Prostate gland (tissue), 2 donors: ENCODE results near the gene SETD2. TPM values are rescaled to one million over a fixed set of nuclear protein-coding genes. Genes with fewer than 3 reads are reported as not detected.

Source experiments
- DNase-seq: peaks from one replicate; pipeline ENCODE4 v3.0.0-alpha.2; 2019; ENCODE audit warnings: low spot score
- H3K27ac ChIP-seq, 2 donors: fragments of 200-600 bp; sonication (generic); 2 replicates each; pipeline ENCODE4 v1.5.1; 2017 to 2019
- H3K27me3 ChIP-seq: fragments of 200-600 bp; sonication (generic); replicated peaks from 2 replicates; pipeline ENCODE4 v1.5.1; 2019; ENCODE audit not compliant: insufficient read depth
- H3K36me3 ChIP-seq, 2 donors: fragments of 200-600 bp; sonication (generic); 1 replicate in 1 of 2; 2 replicates in 1 of 2; pipeline versions ENCODE4 v1.5.1 to v1.8.1; 2017 to 2019
- H3K4me1 ChIP-seq: fragments of 200-600 bp; sonication (generic); replicated peaks from 2 replicates; pipeline ENCODE4 v1.5.1; 2019
- H3K4me3 ChIP-seq, 2 donors: fragments of 200-600 bp; sonication (generic); 2 replicates each; pipeline ENCODE4 v1.5.1; 2017 to 2019
- H3K9me3 ChIP-seq: fragments of 200-600 bp; sonication (generic); 2 replicates; pipeline ENCODE4 v1.5.1; 2017
- POLR2A ChIP-seq: fragments of 450-650 bp; IDR thresholded peaks from one replicate; pipeline ENCODE4 v1.6.1; 2016; ENCODE audit warnings: antibody characterized with exemption, mild to moderate bottlenecking
- POLR2AphosphoS5 ChIP-seq: sonication (generic); formaldehyde crosslinking; IDR thresholded peaks from one replicate; pipeline ENCODE4 v1.6.1; 2017; ENCODE audit warnings: antibody characterized with exemption
- WGBS: methylation state at CpG from one replicate; pipeline ENCODE4 v1.1.5; 2018; 5-methylcytosine and 5-hydroxymethylcytosine counted together
- intact Hi-C: fragments of 100-400 bp; cut with DNase I; formaldehyde crosslinking; loops from one replicate; pipeline ENCODE4 v1.14.2; 2022
- total RNA-seq, 2 donors: library from RNA; depleted of rRNA; stranded (reverse); fragments of >200 nt; gene quantifications; one replicate each; pipeline ENCODE4 v1.1.0, GENCODE V29; 2016
- TF ChIP-seq, protein P1 (sequence below), 4 experiments: fragments of 200-600 bp in 2 of 4; fragments of 450-650 bp in 2 of 4; sonication (generic) in 2 of 4; IDR thresholded peaks; 1 replicate in 3 of 4; 2 replicates in 1 of 4; pipeline ENCODE4 v1.5.1; 2016 to 2019; ENCODE audit warnings: antibody characterized with exemption in 4 of 4, mild to moderate bottlenecking in 2 of 4, moderate library complexity in 2 of 4

Gene SETD2
- total RNA-seq, 2 donors from 2014 or later: 49.8 to 56.2 TPM

DNA sequence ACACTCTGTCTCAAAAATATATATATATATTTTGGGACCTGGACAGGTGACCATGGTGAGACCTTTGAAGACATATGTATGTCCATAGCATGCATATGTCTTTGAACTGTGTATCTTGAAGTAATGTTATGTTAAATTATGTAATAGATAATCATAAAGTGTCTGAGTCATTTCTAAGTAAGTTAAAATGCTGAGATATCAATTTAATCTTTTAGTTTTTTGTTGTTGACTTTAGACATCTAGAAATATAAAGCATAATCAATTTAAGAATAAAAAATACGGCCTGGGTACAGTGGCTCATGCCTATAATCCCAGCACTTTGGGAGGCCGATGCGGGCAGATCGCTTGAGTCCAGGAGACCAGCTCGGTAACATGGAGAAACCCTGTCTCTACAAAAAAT, 12.7 kb upstream of the SETD2 start:
- Histone ChIP-seq H3K27ac (no peak overlapping the region), H3K4me3 (no peak overlapping the region), H3K4me1 (no peaks in the 10 kb centered on the region), H3K9me3 (no peaks in the 10 kb centered on the region), H3K36me3 (no peaks in the 10 kb centered on the region), H3K27me3 (no peaks in the 10 kb centered on the region)
- DNase-seq: no peak
- intact Hi-C loops: no loop called here
- no peak for TF ChIP-seq POLR2AphosphoS5
- no peak for TF ChIP-seq POLR2A
- TF ChIP-seq, protein P1, sequence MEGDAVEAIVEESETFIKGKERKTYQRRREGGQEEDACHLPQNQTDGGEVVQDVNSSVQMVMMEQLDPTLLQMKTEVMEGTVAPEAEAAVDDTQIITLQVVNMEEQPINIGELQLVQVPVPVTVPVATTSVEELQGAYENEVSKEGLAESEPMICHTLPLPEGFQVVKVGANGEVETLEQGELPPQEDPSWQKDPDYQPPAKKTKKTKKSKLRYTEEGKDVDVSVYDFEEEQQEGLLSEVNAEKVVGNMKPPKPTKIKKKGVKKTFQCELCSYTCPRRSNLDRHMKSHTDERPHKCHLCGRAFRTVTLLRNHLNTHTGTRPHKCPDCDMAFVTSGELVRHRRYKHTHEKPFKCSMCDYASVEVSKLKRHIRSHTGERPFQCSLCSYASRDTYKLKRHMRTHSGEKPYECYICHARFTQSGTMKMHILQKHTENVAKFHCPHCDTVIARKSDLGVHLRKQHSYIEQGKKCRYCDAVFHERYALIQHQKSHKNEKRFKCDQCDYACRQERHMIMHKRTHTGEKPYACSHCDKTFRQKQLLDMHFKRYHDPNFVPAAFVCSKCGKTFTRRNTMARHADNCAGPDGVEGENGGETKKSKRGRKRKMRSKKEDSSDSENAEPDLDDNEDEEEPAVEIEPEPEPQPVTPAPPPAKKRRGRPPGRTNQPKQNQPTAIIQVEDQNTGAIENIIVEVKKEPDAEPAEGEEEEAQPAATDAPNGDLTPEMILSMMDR (IDR thresholded peaks at IDR 0.05): no peak
- 98% methylated on average over 5 of the region's 5 CpGs for WGBS

DNA sequence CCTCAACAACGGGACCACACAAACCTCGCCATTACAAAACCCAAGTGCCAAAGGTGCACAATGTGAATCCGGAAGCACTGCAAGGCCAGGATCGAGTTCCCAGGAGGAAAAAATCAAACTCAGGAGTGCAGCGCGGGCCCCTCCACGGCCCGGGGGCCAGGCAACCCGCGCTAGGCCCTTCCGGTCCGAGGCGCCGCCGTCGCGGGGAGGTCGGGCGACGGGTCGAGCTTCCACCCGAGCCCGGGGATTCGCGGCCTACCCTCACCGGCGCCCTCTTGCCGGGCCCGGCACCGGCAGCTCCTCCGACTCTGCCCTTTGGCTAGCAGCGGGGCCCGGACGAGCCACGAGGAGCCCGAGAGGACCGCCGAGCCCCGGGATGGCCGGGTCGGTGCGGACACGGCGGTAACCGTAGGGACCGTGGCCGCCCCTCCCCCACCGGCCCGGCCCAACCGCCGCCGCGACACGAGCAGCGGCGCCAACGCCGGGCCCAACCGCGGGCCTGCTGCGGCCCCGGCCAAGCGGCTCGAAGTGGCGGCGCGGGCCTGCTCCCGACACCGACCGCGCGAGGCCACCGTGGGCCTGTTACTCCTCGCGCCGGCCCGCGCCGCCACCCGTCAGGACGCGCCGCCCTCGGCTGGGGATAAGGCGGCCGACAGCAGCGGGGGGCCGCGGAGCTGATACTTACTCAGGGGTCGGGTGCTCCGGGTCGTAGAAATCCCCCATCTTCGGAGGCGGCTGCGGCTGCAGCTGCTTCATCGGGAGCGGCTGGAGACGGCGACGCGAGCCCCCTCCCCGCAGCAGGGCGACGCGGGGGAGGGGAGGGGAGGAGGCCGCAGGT, 525 bp downstream of the SETD2 start:
- intact Hi-C loops: loop anchor here (5.0 to 10.0 kb wide), 4 partner anchors 119 to 186 kb away; partner anchors contain the start of genes CCDC12, KIF9, KLHL18 and NBEAL2
- TF ChIP-seq POLR2A: no peak
- no peak for TF ChIP-seq POLR2AphosphoS5
- TF ChIP-seq, protein P1 (IDR thresholded peaks at IDR 0.05): no peak
- H3K4me1 ChIP-seq: peaks cover 5% of the 10 kb centered on the region
- WGBS: under 1% methylated on average over 77 of the region's 106 CpGs
- DNase-seq: peak; percentile 25
- peak overlapping the region; percentile 95 to 96 for H3K27ac ChIP-seq
- no peaks in the 10 kb centered on the region for H3K36me3 ChIP-seq
- peak overlapping the region; percentile 77 to 88 for H3K4me3 ChIP-seq
- H3K27me3 ChIP-seq: no peaks in the 10 kb centered on the region
- no peaks in the 10 kb centered on the region for H3K9me3 ChIP-seq

DNA sequence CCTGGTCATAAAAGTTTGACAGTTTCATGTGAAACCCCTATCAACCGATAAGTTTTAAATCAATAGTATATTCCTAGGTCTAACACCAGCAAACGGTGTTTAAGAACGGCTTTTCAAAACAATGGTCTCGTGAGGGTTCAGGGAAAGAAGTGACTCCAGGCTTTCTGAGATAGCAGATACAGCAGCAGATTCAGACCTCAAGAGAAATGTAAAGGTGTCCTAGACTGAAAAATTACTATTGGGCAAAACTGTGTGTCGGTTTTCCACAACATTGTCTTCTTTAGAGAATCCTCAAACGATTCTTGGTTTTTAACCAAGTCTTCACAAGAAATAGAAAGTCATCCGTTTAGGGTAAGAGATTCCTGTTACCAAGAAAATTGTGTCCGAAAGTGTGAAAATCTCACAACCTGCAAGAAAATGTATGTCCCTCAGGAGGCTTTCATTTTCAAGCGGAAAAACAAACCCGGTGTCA, 1.2 kb downstream of the SETD2 start:
- DNase-seq: no peak
- H3K27ac ChIP-seq: peak overlapping the region; percentile 95 to 96
- peak overlapping the region; percentile 77 to 88 for H3K4me3 ChIP-seq
- H3K9me3 ChIP-seq: no peaks in the 10 kb centered on the region
- intact Hi-C loops: loop anchor here (5.0 to 10.0 kb wide), 4 partner anchors 120 to 185 kb away; partner anchors contain the start of genes CCDC12, KIF9, KLHL18 and NBEAL2
- H3K27me3 ChIP-seq: no peaks in the 10 kb centered on the region
- WGBS: 2% methylated on average over 10 of the region's 10 CpGs
- no peaks in the 10 kb centered on the region for H3K36me3 ChIP-seq
- H3K4me1 ChIP-seq: peaks cover 5% of the 10 kb centered on the region
- TF ChIP-seq, protein P1 (IDR thresholded peaks at IDR 0.05): no peak
- no peak for TF ChIP-seq POLR2A
- TF ChIP-seq POLR2AphosphoS5: no peak

DNA sequence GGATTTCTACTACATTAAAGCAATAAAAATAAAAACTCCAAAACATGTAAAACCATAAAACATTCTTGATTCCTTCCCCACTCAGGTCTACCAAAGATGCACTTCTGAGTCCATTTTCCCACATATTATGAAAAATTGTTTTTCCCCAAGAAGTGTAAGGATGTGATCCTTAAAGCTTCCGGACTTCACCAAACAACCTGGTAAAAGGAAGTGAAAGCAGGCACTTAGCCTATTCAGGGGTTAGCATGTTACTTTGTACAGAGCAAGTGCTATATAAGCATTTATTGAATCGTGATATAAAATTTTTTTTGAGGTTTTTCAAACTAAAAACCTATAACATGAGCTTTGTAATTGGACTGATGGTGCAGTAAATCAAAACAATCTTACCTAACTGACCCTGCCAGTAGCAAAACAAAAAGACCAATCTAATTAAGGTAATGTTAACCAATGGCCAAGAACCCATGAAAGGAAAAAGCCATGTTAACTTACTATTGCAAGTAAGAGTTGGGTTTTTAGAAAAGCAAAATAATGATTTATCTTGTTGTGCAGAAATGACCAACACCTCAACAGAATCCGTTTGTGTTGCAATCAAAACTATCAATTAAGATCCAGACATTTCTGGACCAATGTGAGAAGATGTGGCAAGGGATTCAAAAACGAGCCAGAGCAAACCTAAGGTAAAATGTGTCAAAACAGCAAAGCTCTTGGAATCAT, 1.8 kb downstream of the SETD2 start:
- TF ChIP-seq, protein P1 (IDR thresholded peaks at IDR 0.05): no peak
- no peak for TF ChIP-seq POLR2AphosphoS5
- no peak for TF ChIP-seq POLR2A
- Histone ChIP-seq H3K27ac (peak overlapping the region; percentile 95 to 96), H3K4me1 (peaks cover 5% of the 10 kb centered on the region), H3K4me3 (peak overlapping the region; percentile 77 to 88), H3K36me3 (no peaks in the 10 kb centered on the region), H3K27me3 (no peaks in the 10 kb centered on the region), H3K9me3 (no peaks in the 10 kb centered on the region)
- intact Hi-C loops: loop anchor here (5.0 to 10.0 kb wide), 4 partner anchors 120 to 185 kb away; partner anchors contain the start of genes CCDC12, KIF9, KLHL18 and NBEAL2
- DNase-seq: no peak
- 16% methylated on average over 4 of the region's 4 CpGs for WGBS
